Measurements from ENCODE around the gene DCK.

Gene DCK

GRCh38 chr4:70993181-70994068 lies at the start of gene DCK:
DCK (plus strand) TSS chr4:70993649; CDS start chr4:70993836, 187 bp downstream.
- Histone ChIP-seq H3K4me3 (peak within 1 kb of the TSS; percentile 63 to 95 (median 77)), H3K27ac (peak within 1 kb of the TSS; percentile 59 to 94 (median 89))

- Histone ChIP-seq H3K4me3 (no peak overlapping the region), H3K27ac (peak overlapping the region in 3 of 21 experiments; percentile 52 to 64 (median 55))
These were observed 48.4 kb upstream of the DCK start for GRCh38 chr4:70945046-70945445.

GRCh38 chr4:70945452-70946055 lies 47.9 kb upstream of the DCK start:
- Histone ChIP-seq H3K27ac (peak overlapping the region in 3 of 21 experiments; percentile 52 to 64 (median 55)), H3K4me3 (no peak overlapping the region)

GRCh38 chr4:70946939-70947338 lies 46.5 kb upstream of the DCK start:
- H3K4me3 ChIP-seq: no peak overlapping the region
- peak overlapping the region in 6 of 21 experiments; percentile 16 to 64 (median 42) for H3K27ac ChIP-seq

GRCh38 chr4:70948665-70949260 lies 44.7 kb upstream of the DCK start:
- peak overlapping the region in 2 of 21 experiments; percentile 22 to 62 for H3K27ac ChIP-seq

GRCh38 chr4:70954032-70954431 lies 39.4 kb upstream of the DCK start:
- H3K27ac ChIP-seq: peak overlapping the region in 3 of 21 experiments; percentile 7 to 50 (median 20)
- no peak overlapping the region for H3K4me3 ChIP-seq

More at GRCh38 chr4:70948665-70949260, 44.7 kb upstream of the DCK start:
- H3K4me3 ChIP-seq: no peak overlapping the region

GRCh38 chr4:70956549-70957210 lies 36.8 kb upstream of the DCK start:
- no peak overlapping the region for H3K4me3 ChIP-seq
- H3K27ac ChIP-seq: no peak overlapping the region

GRCh38 chr4:70958681-70959080 lies 34.8 kb upstream of the DCK start:
- H3K27ac ChIP-seq: peak overlapping the region in 1 of 21 experiments; percentile 64
- H3K4me3 ChIP-seq: no peak overlapping the region

GRCh38 chr4:70969076-70969475 lies 24.4 kb upstream of the DCK start:
- Histone ChIP-seq H3K4me3 (no peak overlapping the region), H3K27ac (no peak overlapping the region)

- no peak overlapping the region for H3K27ac ChIP-seq
These were observed 17.2 kb upstream of the DCK start for GRCh38 chr4:70976252-70976651.

GRCh38 chr4:70979445-70980008 lies 13.9 kb upstream of the DCK start:
- Histone ChIP-seq H3K4me3 (no peak overlapping the region), H3K27ac (no peak overlapping the region)

More at GRCh38 chr4:70976252-70976651, 17.2 kb upstream of the DCK start:
- no peak overlapping the region for H3K4me3 ChIP-seq

- Histone ChIP-seq H3K27ac (no peak overlapping the region), H3K4me3 (no peak overlapping the region)
These were observed 13.3 kb upstream of the DCK start for GRCh38 chr4:70980196-70980595.

GRCh38 chr4:70984106-70984505 lies 9.3 kb upstream of the DCK start:
- Histone ChIP-seq H3K27ac (no peak overlapping the region), H3K4me3 (no peak overlapping the region)

GRCh38 chr4:70984589-70984988 lies 8.9 kb upstream of the DCK start:
- H3K27ac ChIP-seq: no peak overlapping the region

GRCh38 chr4:70991596-70991995 lies 1.9 kb upstream of the DCK start:
- H3K27ac ChIP-seq: no peak overlapping the region
- H3K4me3 ChIP-seq: no peak overlapping the region

More at GRCh38 chr4:70984589-70984988, 8.9 kb upstream of the DCK start:
- H3K4me3 ChIP-seq: no peak overlapping the region

- H3K27ac ChIP-seq: peak overlapping the region in 19 of 21 experiments; percentile 80 to 94 (median 89)
These were observed 1.0 kb upstream of the DCK start for GRCh38 chr4:70992391-70992881.

GRCh38 chr4:70994069-70994366 lies 569 bp downstream of the DCK start:
- H3K4me3 ChIP-seq: peak overlapping the region; percentile 63 to 95 (median 77)
- peak overlapping the region; percentile 59 to 94 (median 89) for H3K27ac ChIP-seq

More at GRCh38 chr4:70992391-70992881, 1.0 kb upstream of the DCK start:
- peak overlapping the region; percentile 63 to 95 (median 77) for H3K4me3 ChIP-seq

GRCh38 chr4:70994387-70995099 lies 1.1 kb downstream of the DCK start:
- Histone ChIP-seq H3K4me3 (peak overlapping the region; percentile 63 to 95 (median 77)), H3K27ac (peak overlapping the region in 16 of 21 experiments; percentile 80 to 94 (median 89))

GRCh38 chr4:70996018-70996360 lies 2.5 kb downstream of the DCK start:
- Histone ChIP-seq H3K27ac (peak overlapping the region in 10 of 21 experiments; percentile 4 to 94 (median 76)), H3K4me3 (peak overlapping the region in 1 of 7 experiments; percentile 17)

Data from skin epidermis (tissue), 12 donors.